GM12878 (cell line): ENCODE data around the gene ASNSD1. TPM values are rescaled to one million over a fixed set of nuclear protein-coding genes. Genes with fewer than 3 reads are reported as not detected.

Experiments
- ATF2 ChIP-seq: IDR thresholded peaks from 2 replicates; pipeline ENCODE4 v1.6.1; 2012; ENCODE audit warnings: low read length, inconsistent platforms
- BMI1 ChIP-seq: fragments of 450-650 bp; IDR thresholded peaks from 2 replicates; pipeline ENCODE4 v1.6.1; 2016; ENCODE audit warnings: mild to moderate bottlenecking, moderate library complexity, borderline replicate concordance
- CUX1 ChIP-seq: IDR thresholded peaks from 2 replicates; pipeline ENCODE4 v1.6.1; 2012; ENCODE audit warnings: improper control_type of control experiment, low read depth, low read length; ENCODE audit not compliant: insufficient replicate concordance
- EP300 ChIP-seq, 2 experiments: fragments of 150-350 bp in 1 of 2; IDR thresholded peaks; 2 replicates each; pipeline ENCODE4 v1.6.1; 2011 to 2012; ENCODE audit warnings: low read depth in 2 of 2, low read length in 2 of 2, borderline replicate concordance in 1 of 2, improper control_type of control experiment in 1 of 2, inconsistent platforms in 1 of 2; ENCODE audit not compliant: control insufficient read depth in 1 of 2
- GABPA ChIP-seq: IDR thresholded peaks from 2 replicates; pipeline ENCODE4 v1.6.1; 2014; ENCODE audit warnings: antibody characterized with exemption, low read depth, mild to moderate bottlenecking, inconsistent platforms
- NFYB ChIP-seq: IDR thresholded peaks from 2 replicates; pipeline ENCODE4 v1.6.1; 2011; ENCODE audit warnings: low read depth, mild to moderate bottlenecking, low read length, improper control_type of control experiment, moderate library complexity; ENCODE audit not compliant: insufficient read depth
- PRDM15 ChIP-seq: fragments of 450-650 bp; formaldehyde crosslinking; IDR thresholded peaks from 2 replicates; pipeline ENCODE4 v1.4.0; 2020; ENCODE audit warnings: mild to moderate bottlenecking, moderate library complexity
- SRF ChIP-seq, 2 experiments: IDR thresholded peaks; 2 replicates each; pipeline ENCODE4 v1.6.1; 2011; ENCODE audit warnings: low read depth in 2 of 2, low read length in 2 of 2, mild to moderate bottlenecking in 1 of 2, moderate library complexity in 1 of 2
- STAT3 ChIP-seq: IDR thresholded peaks from 2 replicates; pipeline ENCODE4 v1.6.1; 2011; ENCODE audit warnings: low read depth, low read length, improper control_type of control experiment
- SUPT20H ChIP-seq: IDR thresholded peaks from 2 replicates; pipeline ENCODE4 v1.6.1; 2011; ENCODE audit warnings: low read depth, mild to moderate bottlenecking, low read length, moderate library complexity, borderline replicate concordance; ENCODE audit not compliant: control insufficient read depth
- TCF3 ChIP-seq: IDR thresholded peaks from 2 replicates; pipeline ENCODE4 v1.6.1; 2012; ENCODE audit warnings: low read depth, mild to moderate bottlenecking, low read length, borderline replicate concordance; ENCODE audit not compliant: insufficient read depth
- YBX1 ChIP-seq: fragments of 450-650 bp; IDR thresholded peaks from 2 replicates; pipeline ENCODE4 v1.6.1; 2016; ENCODE audit warnings: antibody characterized with exemption
- YY1 ChIP-seq: IDR thresholded peaks from 2 replicates; pipeline ENCODE4 v1.6.1; 2011; ENCODE audit warnings: low read depth, mild to moderate bottlenecking, low read length
- ZBTB11 ChIP-seq: fragments of 450-650 bp; formaldehyde crosslinking; IDR thresholded peaks from 2 replicates; pipeline ENCODE4 v1.5.0; 2022; ENCODE audit warnings: mild to moderate bottlenecking, missing genetic modification characterization
- ZNF622 ChIP-seq: fragments of 450-650 bp; IDR thresholded peaks from 2 replicates; pipeline ENCODE4 v1.6.1; 2017; ENCODE audit warnings: mild to moderate bottlenecking, inconsistent platforms
- polyA plus RNA-seq, 11 experiments: library from polyadenylated mRNA; depleted of rRNA in 4 of 11; unstranded in 6 of 11; stranded (reverse) in 5 of 11; fragments of >200 nt; fragmentation: Nextera tagmentation in 4 of 11; fragmentation: Illumina TruSeq in 1 of 11; extraction: Ambion mirVana in 4 of 11; extraction: Trizol in 1 of 11; gene quantifications; 1 replicate in 1 of 11; 2 replicates in 10 of 11; pipeline versions ENCODE4 v1.2.1 to v1.2.3, GENCODE V29; 2011 to 2016; ENCODE audit warnings: inconsistent platforms in 2 of 11, missing spikeins in 2 of 11, low read depth in 1 of 11
- total RNA-seq, 4 experiments: library from RNA; depleted of rRNA in 3 of 4; stranded (reverse); fragments of >200 nt in 3 of 4; fragmentation: Illumina TruSeq in 1 of 4; extraction: Trizol in 1 of 4; gene quantifications; 2 replicates each; pipeline versions ENCODE4 v1.2.1 to v1.2.3, GENCODE V29; 2013 to 2021

The ASNSD1 gene
- total and polyA plus RNA-seq, 10 of the 15 experiments (the other 5 are each of a cell fraction or from before 2014, with no cell fraction given), result 39.1 to 89.8 (median 72.1) TPM

- no peak for TF ChIP-seq YY1
- TF ChIP-seq GABPA, result peak; percentile 68; the same call in 1 of the 2 replicates
- no peak for TF ChIP-seq BMI1
- TF ChIP-seq TCF3, result no peak
- TF ChIP-seq ZNF622, result no peak
- TF ChIP-seq SUPT20H, result no peak
- TF ChIP-seq STAT3, result no peak
- no peak for TF ChIP-seq ATF2
- TF ChIP-seq CUX1, result no peak
- no peak for TF ChIP-seq SRF (IDR thresholded peaks at IDR 0.05; ENCODE audit: low read depth in 2 of 2, low read length in 2 of 2)
- TF ChIP-seq ZBTB11 (CRISPR knock-in tag), result peak; percentile 46; the same call in 1 of the 2 replicates
- no peak for TF ChIP-seq PRDM15 (CRISPR knock-in tag)
- no peak for TF ChIP-seq NFYB
- TF ChIP-seq YBX1, result no peak
- no peak for TF ChIP-seq EP300 (IDR thresholded peaks at IDR 0.05; ENCODE audit: borderline replicate concordance in 1 of 2, control insufficient read depth in 1 of 2, low read depth in 2 of 2, low read length in 2 of 2)
These were observed 3.4 kb upstream of the ASNSD1 start (continued) for GRCh38 chr2:189657867-189658266.
